H1 (cell line): ENCODE results near the gene CMSS1. TPM values are rescaled to one million over a fixed set of nuclear protein-coding genes. Genes with fewer than 3 reads are reported as not detected.

ENCODE experiments used
- CHD1 ChIP-seq: IDR thresholded peaks from 2 replicates; pipeline ENCODE4 v1.6.1; 2012; ENCODE audit warnings: low read depth, low read length, improper control_type of control experiment
- polyA plus RNA-seq, 7 experiments: library from polyadenylated mRNA; depleted of rRNA in 3 of 7; stranded (reverse) in 5 of 7; unstranded in 2 of 7; fragments of >200 nt in 5 of 7; fragments of 200-250 nt in 2 of 7; gene quantifications; 1 replicate in 5 of 7; 2 replicates in 1 of 7; 4 replicates in 1 of 7; pipeline versions ENCODE4 v1.2.1 to v1.2.3, GENCODE V29; 2011 to 2013; ENCODE audit warnings: missing spikeins in 2 of 7, mixed read lengths in 2 of 7
- total RNA-seq: library from RNA; stranded (reverse); fragmentation: NEBNext Ultra II Directional; extraction: Animal tissue kit (Norgen Biotek cat#: 25700); gene quantifications from 2 replicates; pipeline ENCODE4 v1.2.1, GENCODE V29; 2021

Gene CMSS1
- total and polyA plus RNA-seq, 2 of the 8 experiments (the other 6 are each of a cell fraction or from before 2014, with no cell fraction given): 15.2 to 75.1 TPM

- no peak for TF ChIP-seq CHD1
Observed at GRCh38 chr3:99918715-99919114, 101.1 kb downstream of the CMSS1 start (continued).
